SK-MEL-5 (cell line): ENCODE results near the gene PIK3R4. TPM values are rescaled to one million over a fixed set of nuclear protein-coding genes. Genes with fewer than 3 reads are reported as not detected.

Source experiments
- DNase-seq: peaks from one replicate; pipeline ENCODE4 v3.0.0-alpha.2; 2016; ENCODE audit warnings: low read depth, low spot score
- in situ Hi-C: cut with HindIII; loops from 2 replicates; pipeline ENCODE4 v1.10.0; 2016; ENCODE audit warnings: low sequenced_read_pairs, high pct_unique_total_duplicates, low pct_unique_long_range_greater_than_20kb
- total RNA-seq: library from RNA; depleted of rRNA; stranded (reverse); fragments of >200 nt; shearing (Covaris generic); gene quantifications from 2 replicates; pipeline ENCODE4 v1.2.3, GENCODE V29; 2014

PIK3R4 gene
- total RNA-seq, 1 experiment from 2014 or later: 44.6 TPM

DNA sequence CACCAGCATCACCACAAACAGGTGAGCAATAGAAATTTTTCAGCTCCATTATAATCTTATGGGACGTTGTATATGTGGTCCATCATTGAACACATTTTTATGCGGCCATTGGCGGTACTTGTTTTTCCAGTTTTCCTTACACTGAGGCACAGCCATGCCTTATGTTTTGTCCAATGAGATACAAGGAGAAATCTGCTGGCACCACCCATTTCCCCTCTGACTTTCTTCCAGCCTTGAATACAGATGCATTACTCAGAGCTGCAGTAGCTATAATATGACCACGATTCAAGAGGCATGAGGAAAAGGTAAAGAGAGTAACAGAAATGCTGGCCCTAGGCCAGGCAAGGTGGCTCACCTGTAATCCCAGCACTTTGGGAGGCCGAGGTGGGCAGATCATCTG, 9.0 kb upstream of the PIK3R4 start:
- no peak for DNase-seq
- in situ Hi-C loops: no loop called here

DNA sequence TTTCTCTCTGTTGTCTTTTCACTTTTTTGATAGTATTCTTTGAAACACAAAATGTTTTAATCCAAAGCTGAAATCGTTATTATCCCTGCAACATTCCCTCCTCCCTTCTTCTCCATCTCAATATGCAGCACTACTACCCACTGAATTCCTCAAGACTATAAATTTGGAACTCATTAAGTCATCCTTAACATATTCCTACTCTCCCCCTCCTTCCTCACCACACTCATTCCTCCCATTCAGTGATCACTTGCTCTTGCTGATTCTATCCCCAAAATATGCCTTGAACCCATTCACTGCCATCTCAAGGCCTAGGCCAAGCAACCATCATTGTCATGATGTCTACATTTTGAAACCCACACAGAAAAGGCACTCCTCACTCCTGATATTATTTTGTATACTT, 2.4 kb upstream of the PIK3R4 start:
- in situ Hi-C loops: no loop called here
- no peak for DNase-seq

DNA sequence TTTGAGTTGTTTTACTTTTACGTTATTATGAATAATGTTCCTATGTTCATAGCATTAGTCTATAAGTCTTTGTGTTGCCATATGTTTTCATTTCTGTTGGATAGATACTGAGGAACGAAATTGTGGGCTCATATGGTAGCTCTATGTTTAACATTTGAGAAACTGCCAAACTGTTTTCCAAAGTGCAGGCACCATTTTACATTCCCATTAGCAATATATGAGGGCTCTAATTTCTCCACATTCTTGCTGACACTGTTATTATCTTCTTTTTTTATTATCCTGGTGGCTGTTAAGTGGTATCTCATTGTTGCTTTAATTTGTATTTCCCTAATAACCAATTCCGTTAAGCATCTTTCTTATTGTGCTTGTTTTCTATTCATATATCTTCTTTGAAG, 1.8 kb upstream of the PIK3R4 start:
- peak; percentile 12 for DNase-seq
- in situ Hi-C loops: no loop called here

DNA sequence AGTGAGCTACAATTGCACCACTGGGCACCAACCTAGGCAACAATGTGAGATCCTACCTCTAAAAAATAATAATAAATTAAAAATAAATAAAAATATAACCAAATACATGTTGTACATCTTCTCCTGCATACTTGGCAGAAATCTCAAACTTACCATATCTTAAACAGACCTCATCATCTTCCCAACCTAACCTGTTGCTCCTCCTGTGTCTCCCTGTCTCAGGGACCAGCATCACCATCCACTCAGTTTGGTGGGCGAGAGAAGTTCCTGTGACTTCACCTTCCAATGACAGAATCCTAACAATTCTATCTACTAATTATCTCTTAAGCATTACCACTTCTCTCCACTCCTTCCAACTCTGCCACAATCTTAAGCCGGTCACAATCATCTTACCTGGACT, 3.3 kb downstream of the PIK3R4 start:
- in situ Hi-C loops: no loop called here
- DNase-seq: no peak

DNA sequence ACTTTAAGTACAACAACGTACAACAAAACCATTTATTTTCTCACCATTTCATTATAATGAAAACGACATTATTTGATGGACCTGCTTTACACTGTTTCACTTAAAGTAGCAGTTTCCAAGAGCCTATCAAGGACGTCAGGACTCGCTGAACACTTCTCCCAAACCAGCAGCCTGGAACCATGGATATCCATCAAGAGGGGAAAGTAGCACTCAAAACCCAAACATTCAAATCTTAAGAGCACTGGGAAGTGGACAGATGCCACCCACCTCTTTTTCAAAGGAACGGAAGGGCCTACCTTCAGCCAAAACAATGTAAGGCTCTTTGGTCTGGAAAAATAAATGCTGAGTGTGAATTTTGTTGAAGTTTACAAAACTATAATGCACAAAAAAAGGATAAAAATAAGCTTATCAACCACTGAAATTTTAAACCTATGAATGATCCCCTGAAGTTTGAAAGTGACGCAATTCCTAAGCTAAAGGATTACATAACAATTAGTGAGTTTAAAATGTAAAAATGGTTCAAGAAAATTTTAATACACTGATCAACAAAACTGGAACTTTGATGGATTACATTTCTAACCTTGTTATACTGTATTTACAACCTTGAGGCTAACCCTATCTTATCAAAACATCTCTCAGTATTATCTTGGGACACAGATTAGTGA, 4.6 kb downstream of the PIK3R4 start:
- DNase-seq: no peak
- in situ Hi-C loops: no loop called here

DNA sequence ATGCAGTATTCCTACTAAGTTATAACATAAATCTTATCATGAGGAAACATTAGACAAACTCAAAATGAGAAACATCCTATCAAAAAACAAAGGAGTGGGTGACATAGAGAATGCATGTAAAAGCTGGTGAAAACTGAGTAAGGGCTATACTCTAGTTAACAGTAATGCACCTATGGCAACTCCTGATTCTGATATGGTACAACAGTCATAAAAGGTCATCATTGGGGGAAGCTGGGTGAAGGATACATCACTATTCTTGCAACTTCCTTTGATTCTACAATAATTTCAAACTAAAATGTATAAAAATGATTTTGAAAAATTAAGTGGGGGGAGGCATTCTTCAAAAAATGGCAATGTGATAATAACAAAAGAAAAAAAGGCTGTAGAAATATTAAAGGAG, 6.8 kb downstream of the PIK3R4 start:
- DNase-seq: no peak
- in situ Hi-C loops: no loop called here

DNA sequence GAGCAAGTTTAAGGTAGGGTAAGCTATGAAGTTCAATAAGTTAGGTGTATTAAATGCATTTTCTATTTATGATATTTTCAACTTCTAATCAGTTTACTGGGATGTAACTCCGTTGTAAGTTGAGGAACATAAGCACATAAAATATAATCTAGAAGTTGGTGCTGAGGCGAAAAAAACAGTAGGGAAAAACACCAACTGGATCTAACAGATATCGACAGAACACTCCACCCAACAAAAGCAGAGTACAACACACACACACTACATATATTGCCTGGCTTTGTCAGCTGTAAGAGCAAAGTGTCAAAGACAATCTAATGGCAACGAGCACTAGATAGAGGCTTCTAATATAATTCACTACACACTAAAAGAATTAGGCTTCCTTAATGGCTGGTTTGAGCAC, 8.4 kb downstream of the PIK3R4 start:
- in situ Hi-C loops: no loop called here
- no peak for DNase-seq

DNA sequence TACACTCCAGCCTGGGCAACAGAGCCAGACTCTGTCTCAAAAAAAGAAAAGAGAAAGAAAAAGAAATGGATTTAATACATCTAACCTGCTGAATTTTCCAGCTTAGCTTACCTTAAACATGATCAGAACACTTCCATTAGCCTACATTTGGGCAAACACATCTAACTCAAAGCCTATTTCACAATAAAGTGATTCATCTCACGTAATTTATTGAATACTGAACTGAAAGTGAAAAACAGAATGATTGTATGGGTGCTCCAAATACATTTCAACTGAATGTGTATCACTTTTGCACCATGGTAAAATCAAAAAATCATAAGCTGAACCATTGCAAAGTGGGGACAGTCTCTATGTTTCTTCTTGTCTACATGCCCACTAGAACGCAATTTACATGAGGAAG, 9.0 kb downstream of the PIK3R4 start:
- in situ Hi-C loops: no loop called here

DNA sequence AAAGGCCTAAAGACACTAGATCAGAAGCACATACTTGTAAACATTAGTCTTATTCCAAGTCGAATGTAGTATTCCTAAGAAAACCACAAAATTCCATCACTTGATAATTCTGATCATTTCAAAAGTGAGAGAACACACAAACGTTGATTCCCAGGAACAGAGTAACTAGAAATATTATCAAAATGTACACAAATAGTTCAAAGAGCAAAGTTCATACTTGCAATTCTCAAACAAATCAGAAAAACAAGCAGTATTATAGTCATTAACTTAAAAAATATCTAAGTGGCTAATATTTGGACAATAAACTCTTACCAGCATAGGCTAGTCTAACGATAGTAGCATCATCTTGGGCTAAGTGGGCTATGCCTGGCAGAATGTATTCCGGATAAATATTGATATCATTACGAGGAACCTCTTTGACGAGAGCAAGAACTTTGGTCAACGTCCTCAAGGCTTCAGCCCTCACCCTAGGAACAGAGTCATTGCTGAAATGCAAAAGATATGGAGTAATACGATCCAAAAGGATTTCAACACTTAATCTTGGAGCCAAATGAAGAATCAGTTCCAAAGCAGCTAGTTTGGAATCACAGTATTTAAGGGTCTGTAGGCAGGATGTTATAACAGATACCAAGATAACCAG, 13.3 kb downstream of the PIK3R4 start:
- in situ Hi-C loops: no loop called here
- DNase-seq: no peak

More for the DNA sequence above, 9.0 kb downstream of the PIK3R4 start:
- no peak for DNase-seq

DNA sequence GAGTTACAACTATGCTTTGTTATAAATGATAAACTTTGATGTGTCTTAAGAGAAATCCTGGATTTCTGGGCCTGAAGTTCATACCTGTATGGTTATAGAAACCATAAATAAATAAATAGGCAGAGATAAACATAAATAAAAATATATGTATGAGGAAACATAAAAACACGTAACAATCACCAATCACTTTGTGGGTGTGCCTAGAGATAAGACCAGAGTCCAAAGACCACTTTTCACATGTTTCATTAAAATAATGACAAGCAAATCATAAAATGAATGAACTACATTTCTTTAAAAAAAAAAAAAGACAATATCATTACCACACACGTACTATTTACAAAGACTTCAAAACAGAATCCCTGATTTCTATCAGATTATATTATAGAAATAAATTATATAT, 14.1 kb downstream of the PIK3R4 start:
- no peak for DNase-seq
- in situ Hi-C loops: no loop called here

DNA sequence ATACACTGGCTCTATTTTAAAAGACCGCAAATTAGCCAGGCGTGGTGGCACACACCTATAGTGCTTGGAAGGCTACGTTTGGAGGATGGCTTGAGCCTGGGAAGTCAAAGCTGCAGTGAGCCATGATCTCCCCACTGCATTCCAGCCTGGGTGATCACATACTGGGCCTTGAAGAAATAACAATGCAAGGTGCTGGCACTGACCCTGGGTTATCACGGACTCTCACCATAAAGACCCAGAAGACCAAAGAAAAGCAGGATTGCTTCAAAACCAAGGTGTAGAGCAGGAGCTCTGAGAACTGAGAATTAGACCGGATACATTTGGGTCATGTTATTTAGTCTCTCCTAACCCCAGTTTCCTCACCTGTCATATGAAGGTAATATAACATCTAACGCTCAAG, 14.8 kb downstream of the PIK3R4 start:
- no peak for DNase-seq
- in situ Hi-C loops: no loop called here

DNA sequence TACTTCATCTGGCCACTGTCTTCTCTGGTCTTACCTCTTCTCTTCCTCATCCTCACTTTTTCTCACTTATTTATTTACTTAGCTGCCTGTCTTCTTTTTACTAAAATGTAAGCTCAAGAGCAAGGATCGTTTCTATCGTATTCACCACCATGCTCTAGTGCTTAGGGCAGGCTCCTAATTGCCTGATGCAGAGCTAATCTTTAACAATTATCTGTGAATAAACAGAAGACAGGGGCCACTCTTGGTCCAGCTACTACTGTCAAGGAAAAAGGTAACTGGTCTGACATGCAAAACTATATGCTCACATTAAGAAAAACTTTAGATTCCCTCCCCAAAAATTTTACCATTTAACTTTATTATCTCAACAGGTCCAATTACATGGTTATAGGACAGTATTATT, 17.5 kb downstream of the PIK3R4 start:
- no peak for DNase-seq
- in situ Hi-C loops: no loop called here

DNA sequence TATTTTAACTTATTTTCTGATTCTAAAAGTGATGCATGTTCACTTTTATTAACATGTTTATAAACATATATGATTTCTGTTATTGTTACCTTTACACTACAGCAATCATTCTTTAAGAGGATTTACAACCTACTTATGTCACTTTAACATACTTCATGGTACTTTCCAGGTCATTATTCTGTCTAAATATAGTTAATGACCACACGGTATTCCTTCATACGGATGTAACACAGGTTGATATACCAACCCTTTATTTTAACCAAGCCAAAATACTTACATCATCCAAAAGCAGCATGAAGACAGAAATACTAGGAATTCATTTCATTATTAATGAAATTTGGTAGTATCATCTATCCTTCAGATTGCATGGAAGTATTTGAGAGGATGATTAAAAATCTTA, 18.6 kb downstream of the PIK3R4 start:
- in situ Hi-C loops: no loop called here
- DNase-seq: no peak

DNA sequence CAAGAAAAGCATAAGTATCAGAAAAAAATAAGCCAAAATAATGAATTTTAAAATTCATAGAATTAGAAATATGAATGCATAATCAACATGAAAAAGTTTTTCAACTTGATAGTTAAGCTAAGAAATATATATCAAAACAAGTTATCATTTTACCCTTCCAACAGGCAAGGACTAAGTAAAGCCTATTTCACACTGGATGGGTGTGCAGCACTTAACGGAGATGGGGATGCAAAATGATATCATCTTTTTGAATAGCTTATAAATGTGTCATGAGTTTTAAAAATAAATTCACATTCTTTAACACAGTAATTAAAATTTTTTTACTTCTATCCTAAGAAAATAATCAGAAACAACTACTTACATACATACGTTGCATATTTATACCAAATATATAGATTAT, 20.9 kb downstream of the PIK3R4 start:
- in situ Hi-C loops: no loop called here
- DNase-seq: no peak

DNA sequence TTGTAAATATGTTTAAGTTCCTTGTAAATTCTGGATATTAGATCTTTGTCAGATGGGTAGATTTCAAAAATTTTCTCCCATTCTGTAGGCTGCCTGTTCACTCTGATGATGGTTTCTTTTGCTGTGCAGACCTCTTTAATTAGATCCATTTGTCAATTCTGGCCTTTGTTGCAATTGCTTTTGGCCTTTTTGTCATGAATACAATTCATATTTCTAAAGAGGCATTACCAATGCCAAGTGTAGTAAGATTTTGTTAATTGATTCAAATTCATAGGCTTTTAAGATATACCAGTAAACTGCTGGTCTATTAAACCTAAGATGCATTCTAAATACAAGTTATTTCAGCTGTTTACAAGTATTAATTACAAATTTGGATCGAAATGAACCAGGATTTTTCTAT, 31.0 kb downstream of the PIK3R4 start:
- in situ Hi-C loops: no loop called here
- DNase-seq: no peak

DNA sequence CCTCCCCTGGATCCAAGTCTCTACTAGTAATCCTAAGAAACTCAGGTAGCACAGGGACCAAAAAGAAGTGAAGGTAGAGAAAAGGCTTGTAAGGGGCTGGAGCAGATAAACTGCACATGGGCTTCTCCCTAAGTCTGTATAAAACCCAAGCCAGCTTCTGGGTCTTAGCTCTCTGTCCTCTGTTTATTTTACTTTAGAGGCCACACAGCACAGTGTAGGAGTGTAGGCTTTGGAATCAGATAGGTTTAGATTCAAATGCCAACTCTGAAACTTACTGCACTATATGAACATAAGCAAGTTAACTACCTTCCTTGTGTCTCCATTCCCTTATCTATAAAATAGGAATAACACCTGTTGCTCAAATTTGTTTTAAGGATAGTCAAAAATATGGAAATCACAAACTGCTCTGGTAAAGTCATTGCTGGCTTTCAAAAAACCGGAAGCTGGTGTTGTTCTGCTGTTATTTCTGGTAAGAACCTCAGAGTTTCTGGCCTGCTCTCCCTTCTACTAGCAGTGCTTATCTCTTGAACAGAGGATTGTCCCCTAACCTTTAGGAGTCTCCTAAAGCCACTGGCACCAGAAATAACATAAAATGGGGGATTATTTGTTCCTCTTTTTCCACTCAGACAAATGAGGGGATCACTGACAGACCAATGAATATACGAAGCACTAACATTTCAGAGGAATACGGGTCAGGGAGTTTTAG, 33.8 kb downstream of the PIK3R4 start:
- in situ Hi-C loops: no loop called here
- DNase-seq: no peak

DNA sequence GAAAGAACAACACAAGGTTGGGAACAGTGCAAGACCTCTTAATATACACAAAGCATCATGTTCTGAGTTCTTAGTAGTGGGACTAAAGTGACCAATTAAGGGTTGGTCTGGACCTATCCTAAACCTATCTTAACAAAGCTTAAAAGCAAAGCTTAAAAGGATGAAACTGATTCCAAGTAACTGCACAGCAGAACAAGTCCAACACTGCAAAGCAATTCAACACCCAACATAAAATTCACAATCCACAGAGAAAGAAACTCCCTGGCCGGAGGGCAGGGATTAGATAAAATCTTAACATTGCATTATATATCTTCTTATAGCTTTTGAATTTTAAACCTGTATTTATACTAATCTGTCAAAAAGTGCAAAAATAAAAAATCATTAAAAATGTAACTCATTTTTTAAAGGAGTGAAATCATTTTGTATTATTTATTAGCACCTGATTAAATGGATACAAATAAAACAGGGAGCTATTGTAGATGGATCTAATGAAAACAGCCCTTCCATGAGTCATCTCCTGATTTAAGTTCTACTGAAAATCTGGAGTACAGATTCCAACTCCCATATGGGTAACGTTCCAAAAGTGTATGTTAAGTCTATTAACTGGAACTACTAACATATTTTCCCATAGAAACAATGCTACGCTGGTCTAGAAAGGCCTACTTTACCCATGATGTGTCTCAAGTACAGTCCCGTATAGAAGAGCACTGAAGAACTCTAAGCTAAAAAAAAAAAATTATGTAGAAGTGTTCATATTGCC, 34.9 kb downstream of the PIK3R4 start:
- no peak for DNase-seq
- in situ Hi-C loops: no loop called here

DNA sequence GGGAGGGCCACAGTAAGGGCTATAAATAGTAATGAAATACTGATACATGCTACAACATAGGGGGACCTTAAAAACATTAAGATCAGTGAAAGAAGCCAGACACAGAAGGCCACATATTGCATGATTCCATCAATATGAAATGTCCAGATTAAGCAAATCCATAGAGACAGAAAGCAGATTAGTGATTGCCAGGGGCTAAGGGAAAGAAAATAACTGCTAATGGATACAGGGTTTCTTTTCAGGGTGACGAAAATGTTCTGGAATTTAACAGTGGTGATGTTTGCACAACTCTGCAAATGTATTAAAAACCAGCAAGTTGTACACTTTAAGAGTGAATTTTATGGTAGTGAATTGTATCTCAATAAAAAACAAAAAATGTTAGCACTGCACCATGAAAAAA, 37.0 kb downstream of the PIK3R4 start:
- no peak for DNase-seq

More for the DNA sequence above, 37.0 kb downstream of the PIK3R4 start:
- in situ Hi-C loops: no loop called here
